A172 (cell line): Measurements from ENCODE around the gene ROM1. TPM values are rescaled to one million over a fixed set of nuclear protein-coding genes. Genes with fewer than 3 reads are reported as not detected.
"Not testable (repeated sequence)": the region's sequence is repeated elsewhere in the genome, so short reads cannot be mapped to it uniquely, and the experiment has no call there.

Experiments used
- DNase-seq: peaks from one replicate; pipeline ENCODE4 v3.0.0-alpha.2; 2015; ENCODE audit warnings: low spot score
- total RNA-seq: library from RNA; depleted of rRNA; stranded (reverse); fragments of >200 nt; shearing (Covaris generic); gene quantifications from 2 replicates; pipeline ENCODE4 v1.2.3, GENCODE V29; 2014

The ROM1 gene
- total RNA-seq, 1 experiment from 2014 or later, result 3.4 TPM

- DNase-seq, result no peak
Measured at GRCh38 chr11:62608776-62609175, 4.3 kb upstream of the ROM1 start.

GRCh38 chr11:62610403-62610802 lies 2.7 kb upstream of the ROM1 start:
- DNase-seq, result no peak

GRCh38 chr11:62610814-62611704 lies 2.0 kb upstream of the ROM1 start:
- DNase-seq, result no peak

- DNase-seq, result no peak
Measured at GRCh38 chr11:62611705-62612365, 1.2 kb upstream of the ROM1 start.

GRCh38 chr11:62613291-62613778 lies 278 bp downstream of the ROM1 start:
- no peak for DNase-seq

GRCh38 chr11:62614275-62614674 lies 1.2 kb downstream of the ROM1 start:
- DNase-seq, result peak; percentile 54

GRCh38 chr11:62615521-62615920 lies 2.5 kb downstream of the ROM1 start:
- no peak for DNase-seq

- DNase-seq, result not testable (repeated sequence)
Measured at GRCh38 chr11:62616957-62617356, 3.9 kb downstream of the ROM1 start.

GRCh38 chr11:62621027-62621566 lies 8.0 kb downstream of the ROM1 start:
- no peak for DNase-seq

- DNase-seq, result peak; percentile 98
Measured at GRCh38 chr11:62621567-62622470, 8.8 kb downstream of the ROM1 start, which contains the start of gene B3GAT3. TSS of gene B3GAT3 (minus strand) at chr11:62621986. CDS start at chr11:62621947, 39 bp downstream.

GRCh38 chr11:62622476-62623089 lies 9.5 kb downstream of the ROM1 start:
- DNase-seq, result no peak

- no peak for DNase-seq
Measured at GRCh38 chr11:62627713-62628112, 14.7 kb downstream of the ROM1 start.

- DNase-seq, result no peak
Measured at GRCh38 chr11:62632492-62632891, 19.4 kb downstream of the ROM1 start.

- no peak for DNase-seq
Measured at GRCh38 chr11:62644220-62644619, 31.2 kb downstream of the ROM1 start.

GRCh38 chr11:62645671-62645945 lies 32.6 kb downstream of the ROM1 start:
- no peak for DNase-seq

- DNase-seq, result peak; percentile 96
Measured at GRCh38 chr11:62645946-62646824, 33.1 kb downstream of the ROM1 start, which contains the start of gene GANAB. TSS of gene GANAB (minus strand) at chr11:62646613. CDS start at chr11:62646599, 14 bp downstream.

GRCh38 chr11:62646825-62647608 lies 34.0 kb downstream of the ROM1 start:
- no peak for DNase-seq

- no peak for DNase-seq
Measured at GRCh38 chr11:62647609-62648005, 34.5 kb downstream of the ROM1 start.
